Measurements from ENCODE around the gene BOC.

GRCh38 chr3:113277941-113278598 lies 66.7 kb downstream of the BOC start:
- no peak for TF ChIP-seq TCF12 (IDR thresholded peaks at IDR 0.05; ENCODE audit: low read depth)
- TF ChIP-seq EP300 (IDR thresholded peaks at IDR 0.05; ENCODE audit: borderline replicate concordance): no peak
